ENCODE results near the gene GPHA2. TPM values are rescaled to one million over a fixed set of nuclear protein-coding genes. Genes with fewer than 3 reads are reported as not detected.

Gene GPHA2
- total and polyA plus RNA-seq, 2 of the 13 experiments (the other 11 are each of a cell fraction or from before 2014, with no cell fraction given), result 13.0 to 19.1 TPM

GRCh38 chr11:64916040-64916774, 19.5 kb downstream of the GPHA2 start (continued):
- TF ChIP-seq CREB1 (IDR thresholded peaks at IDR 0.05) (peak; percentile 60; the same call in 1 of the 2 replicates), CREB1 (CRISPR knock-in tag; IDR thresholded peaks at IDR 0.05) (no peak), HHEX (CRISPR knock-in tag; IDR thresholded peaks at IDR 0.05) (no peak), ARNT2 (CRISPR knock-in tag; IDR thresholded peaks at IDR 0.05; ENCODE audit: low read depth) (0 out of 2 replicates have a peak, but pooled peaks have one; percentile 29), ZMAT3 (CRISPR knock-in tag; conservative IDR thresholded peaks at IDR 0.05) (no peak), EZH2 (conservative IDR thresholded peaks at IDR 0.05; ENCODE audit: low read depth, low read length) (no peak), ZNF235 (CRISPR knock-in tag; IDR thresholded peaks at IDR 0.05; ENCODE audit: borderline replicate concordance) (no peak), SP5 (CRISPR knock-in tag; IDR thresholded peaks at IDR 0.05; ENCODE audit: borderline replicate concordance, low read depth) (0 out of 2 replicates have a peak, but pooled peaks have one; percentile 8), HNF1A (IDR thresholded peaks at IDR 0.05; ENCODE audit: low read depth) (0 out of 2 replicates have a peak, but pooled peaks have one; percentile 9), HNF1A (CRISPR knock-in tag; IDR thresholded peaks at IDR 0.05; ENCODE audit: borderline replicate concordance) (no peak), ZNF616 (CRISPR knock-in tag; IDR thresholded peaks at IDR 0.05; ENCODE audit: low read depth) (no peak), ZBTB4 (CRISPR knock-in tag; IDR thresholded peaks at IDR 0.05; ENCODE audit: borderline replicate concordance) (no peak), ARID5B (CRISPR knock-in tag; IDR thresholded peaks at IDR 0.05) (no peak), ZNF580 (CRISPR knock-in tag; IDR thresholded peaks at IDR 0.05; ENCODE audit: borderline replicate concordance, low read depth) (no peak), HNF4A (CRISPR knock-in tag; IDR thresholded peaks at IDR 0.05) (no peak)

Data from HepG2 (cell line).